AG04450 (cell line): Measurements from ENCODE around the gene MAPKBP1. TPM values are rescaled to one million over a fixed set of nuclear protein-coding genes. Genes with fewer than 3 reads are reported as not detected.
"Not testable (repeated sequence)": the region's sequence is repeated elsewhere in the genome, so short reads cannot be mapped to it uniquely, and the experiment has no call there.

Source experiments
- CTCF ChIA-PET: fragments of 300-600, 350-600 bp; formaldehyde crosslinking; extraction: SDS; loops from one replicate; lab custom pipeline; 2022; ENCODE audit warnings: antibody characterized with exemption, inconsistent platforms; lab: Charles Lee
- POLR2A ChIA-PET: fragments of 350-600 bp; formaldehyde crosslinking; extraction: SDS; loops from one replicate; lab custom pipeline; 2021; ENCODE audit warnings: antibody characterized with exemption, inconsistent platforms; lab: Yijun Ruan, JAX
- DNase-seq: peaks from one replicate; pipeline ENCODE4 v3.0.0-alpha.2; 2011; ENCODE audit warnings: low read depth, low spot score
- H3K27ac ChIP-seq: one replicate; pipeline ENCODE4 v1.5.1; 2012; ENCODE audit warnings: low read depth, low read length, control low read depth
- H3K27me3 ChIP-seq: one replicate; pipeline ENCODE4 v1.6.0; 2012; ENCODE audit warnings: low read length; ENCODE audit not compliant: control insufficient read depth, insufficient read depth
- H3K4me3 ChIP-seq: 2 replicates; pipeline ENCODE4 v1.5.1; 2011; ENCODE audit warnings: mild to moderate bottlenecking, low read depth, low read length, control low read depth
- H3K9me3 ChIP-seq: 2 replicates; pipeline ENCODE4 v1.5.1; 2012; ENCODE audit warnings: low read length; ENCODE audit not compliant: control insufficient read depth, insufficient read depth
- polyA minus RNA-seq: library from RNA; depleted of rRNA, polyadenylated mRNA; stranded (reverse); fragments of >200 nt; gene quantifications from 2 replicates; pipeline ENCODE4 v1.2.3, GENCODE V29; 2011; rRNA and poly(A)+ RNA removed
- polyA plus RNA-seq: library from polyadenylated mRNA; depleted of rRNA; stranded (reverse); fragments of >200 nt; gene quantifications from 2 replicates; pipeline ENCODE4 v1.2.3, GENCODE V29; 2011; rRNA removed
- TF ChIP-seq, protein P1 (sequence below): IDR thresholded peaks from 2 replicates; pipeline ENCODE4 v1.5.1; 2011; ENCODE audit warnings: low read depth, low read length, control low read depth, inconsistent platforms

The MAPKBP1 gene, protein sequence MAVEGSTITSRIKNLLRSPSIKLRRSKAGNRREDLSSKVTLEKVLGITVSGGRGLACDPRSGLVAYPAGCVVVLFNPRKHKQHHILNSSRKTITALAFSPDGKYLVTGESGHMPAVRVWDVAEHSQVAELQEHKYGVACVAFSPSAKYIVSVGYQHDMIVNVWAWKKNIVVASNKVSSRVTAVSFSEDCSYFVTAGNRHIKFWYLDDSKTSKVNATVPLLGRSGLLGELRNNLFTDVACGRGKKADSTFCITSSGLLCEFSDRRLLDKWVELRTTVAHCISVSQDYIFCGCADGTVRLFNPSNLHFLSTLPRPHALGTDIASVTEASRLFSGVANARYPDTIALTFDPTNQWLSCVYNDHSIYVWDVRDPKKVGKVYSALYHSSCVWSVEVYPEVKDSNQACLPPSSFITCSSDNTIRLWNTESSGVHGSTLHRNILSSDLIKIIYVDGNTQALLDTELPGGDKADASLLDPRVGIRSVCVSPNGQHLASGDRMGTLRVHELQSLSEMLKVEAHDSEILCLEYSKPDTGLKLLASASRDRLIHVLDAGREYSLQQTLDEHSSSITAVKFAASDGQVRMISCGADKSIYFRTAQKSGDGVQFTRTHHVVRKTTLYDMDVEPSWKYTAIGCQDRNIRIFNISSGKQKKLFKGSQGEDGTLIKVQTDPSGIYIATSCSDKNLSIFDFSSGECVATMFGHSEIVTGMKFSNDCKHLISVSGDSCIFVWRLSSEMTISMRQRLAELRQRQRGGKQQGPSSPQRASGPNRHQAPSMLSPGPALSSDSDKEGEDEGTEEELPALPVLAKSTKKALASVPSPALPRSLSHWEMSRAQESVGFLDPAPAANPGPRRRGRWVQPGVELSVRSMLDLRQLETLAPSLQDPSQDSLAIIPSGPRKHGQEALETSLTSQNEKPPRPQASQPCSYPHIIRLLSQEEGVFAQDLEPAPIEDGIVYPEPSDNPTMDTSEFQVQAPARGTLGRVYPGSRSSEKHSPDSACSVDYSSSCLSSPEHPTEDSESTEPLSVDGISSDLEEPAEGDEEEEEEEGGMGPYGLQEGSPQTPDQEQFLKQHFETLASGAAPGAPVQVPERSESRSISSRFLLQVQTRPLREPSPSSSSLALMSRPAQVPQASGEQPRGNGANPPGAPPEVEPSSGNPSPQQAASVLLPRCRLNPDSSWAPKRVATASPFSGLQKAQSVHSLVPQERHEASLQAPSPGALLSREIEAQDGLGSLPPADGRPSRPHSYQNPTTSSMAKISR (N-terminal part only)
- 6.1 and 10.3 TPM in 2 replicates for polyA plus RNA-seq
- polyA minus RNA-seq = 30.9 and 36.5 TPM in 2 replicates

DNA sequence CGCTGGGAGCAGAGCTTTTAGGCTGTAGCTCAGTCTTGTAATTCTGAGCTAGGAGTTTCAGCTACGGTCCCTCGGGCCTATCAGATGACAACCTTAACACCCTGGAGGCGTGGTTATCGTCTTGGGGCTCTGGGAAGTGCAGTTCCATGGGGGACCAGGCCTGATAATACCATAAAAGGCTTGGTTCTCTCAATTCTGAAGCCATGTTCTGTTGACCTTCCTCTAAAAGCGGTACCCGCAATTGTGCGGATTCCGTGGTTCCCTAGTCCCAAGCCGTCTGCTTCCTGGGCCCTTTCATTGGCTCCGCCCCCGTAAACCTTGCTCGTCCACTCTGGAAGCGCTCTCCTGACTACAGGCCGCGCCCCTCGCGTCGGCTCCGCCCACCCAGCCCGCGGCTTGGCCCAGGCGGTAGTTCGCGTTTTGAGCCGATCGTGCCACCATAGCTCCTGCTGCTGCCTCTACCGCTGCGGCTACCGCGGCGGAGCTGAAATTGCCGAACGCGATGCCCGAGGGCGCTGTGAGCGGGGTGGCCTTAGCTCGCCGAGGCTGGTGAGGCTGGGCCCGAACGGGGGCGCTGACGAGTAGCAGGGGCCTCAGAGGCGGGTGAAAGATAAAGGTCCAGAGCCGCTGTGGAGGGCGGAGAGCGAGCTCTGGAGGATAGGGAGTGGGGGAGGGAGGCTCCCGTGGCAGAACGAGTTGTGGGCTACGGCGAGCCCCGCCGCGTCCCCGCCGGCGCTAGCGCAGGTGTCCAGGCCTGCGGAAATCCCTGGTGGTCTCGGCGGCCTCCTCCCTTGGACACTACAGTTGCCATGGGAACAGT, at the start of gene MAPKBP1:
Gene MAPKBP1, plus strand, starts transcription at position 423 of the 820 bp plus-strand sequence. CDS start 792 bp downstream, outside the sequence.
- peak within 1 kb of the TSS; percentile 86 for H3K4me3 ChIP-seq
- H3K9me3 ChIP-seq = no peaks in the 10 kb centered on the region; the same call in 1 of the 2 replicates
- POLR2A ChIA-PET = interaction anchor here (0.5 to 1.8 kb wide), 9 partner anchors 27 to 819 kb away, joined by 3 to 9 read pairs (median 4); partner anchors contain the start of gene RPAP1
- TF ChIP-seq, protein P1, sequence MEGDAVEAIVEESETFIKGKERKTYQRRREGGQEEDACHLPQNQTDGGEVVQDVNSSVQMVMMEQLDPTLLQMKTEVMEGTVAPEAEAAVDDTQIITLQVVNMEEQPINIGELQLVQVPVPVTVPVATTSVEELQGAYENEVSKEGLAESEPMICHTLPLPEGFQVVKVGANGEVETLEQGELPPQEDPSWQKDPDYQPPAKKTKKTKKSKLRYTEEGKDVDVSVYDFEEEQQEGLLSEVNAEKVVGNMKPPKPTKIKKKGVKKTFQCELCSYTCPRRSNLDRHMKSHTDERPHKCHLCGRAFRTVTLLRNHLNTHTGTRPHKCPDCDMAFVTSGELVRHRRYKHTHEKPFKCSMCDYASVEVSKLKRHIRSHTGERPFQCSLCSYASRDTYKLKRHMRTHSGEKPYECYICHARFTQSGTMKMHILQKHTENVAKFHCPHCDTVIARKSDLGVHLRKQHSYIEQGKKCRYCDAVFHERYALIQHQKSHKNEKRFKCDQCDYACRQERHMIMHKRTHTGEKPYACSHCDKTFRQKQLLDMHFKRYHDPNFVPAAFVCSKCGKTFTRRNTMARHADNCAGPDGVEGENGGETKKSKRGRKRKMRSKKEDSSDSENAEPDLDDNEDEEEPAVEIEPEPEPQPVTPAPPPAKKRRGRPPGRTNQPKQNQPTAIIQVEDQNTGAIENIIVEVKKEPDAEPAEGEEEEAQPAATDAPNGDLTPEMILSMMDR = peak; percentile 79
- CTCF ChIA-PET = interaction anchor here (0.6 to 13.1 kb wide), 25 partner anchors 9 to 309 kb away, joined by 3 to 362 read pairs (median 4); partner anchors contain the start of gene JMJD7
- DNase-seq = peak; percentile 96
- H3K27ac ChIP-seq = peak within 1 kb of the TSS; percentile 49
- H3K27me3 ChIP-seq = no peaks in the 10 kb centered on the region

DNA sequence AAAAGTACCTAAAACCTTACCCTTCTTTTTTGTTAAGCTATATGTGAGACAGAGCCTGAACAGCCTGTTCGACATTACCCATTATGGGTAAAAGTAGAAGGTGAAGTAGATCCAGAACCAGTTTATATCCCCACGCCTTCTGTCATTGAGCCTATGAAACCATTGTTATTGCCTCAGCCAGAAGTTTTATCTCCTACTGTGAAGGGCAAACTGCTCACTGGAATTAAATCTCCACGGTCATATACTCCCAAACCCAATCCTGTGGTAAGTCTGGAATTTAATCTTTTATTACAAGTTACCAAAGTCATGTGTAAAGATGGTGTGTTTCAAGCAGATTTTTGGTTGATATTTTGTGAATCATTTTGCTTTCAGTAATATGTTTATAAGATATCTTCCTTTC, 47.1 kb upstream of the MAPKBP1 start:
- CTCF ChIA-PET = interaction anchor here (1.0 kb wide), 1 partner anchor 31 kb away, joined by 3 read pairs; no protein-coding TSS in a partner anchor
- TF ChIP-seq, protein P1 = no peak
- no peaks in the 10 kb centered on the region for H3K9me3 ChIP-seq
- H3K4me3 ChIP-seq = no peak overlapping the region
- POLR2A ChIA-PET = no interaction called here
- H3K27ac ChIP-seq = no peak overlapping the region
- no peaks in the 10 kb centered on the region for H3K27me3 ChIP-seq
- no peak for DNase-seq

DNA sequence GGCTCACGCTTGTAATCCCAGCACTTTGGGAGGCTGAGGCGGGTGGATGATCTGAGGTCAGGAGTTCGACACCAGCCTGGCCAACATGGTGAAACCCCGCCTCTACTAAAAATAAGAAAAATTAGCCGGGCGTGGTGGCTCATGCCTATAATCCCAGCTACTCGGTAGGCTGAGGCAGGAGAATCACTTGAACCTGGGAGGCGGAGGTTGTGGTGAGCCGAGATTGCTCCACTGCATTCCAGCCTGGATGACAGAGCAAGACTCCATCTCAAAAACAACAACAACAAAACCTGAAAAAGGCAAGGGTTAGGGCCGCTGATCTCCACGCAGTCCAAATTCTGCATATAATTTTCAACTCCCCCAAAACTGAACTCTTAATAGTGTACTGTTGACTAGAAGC, 46.2 kb upstream of the MAPKBP1 start:
- H3K4me3 ChIP-seq, H3K27ac ChIP-seq, H3K27me3 ChIP-seq, POLR2A ChIA-PET, DNase-seq, H3K9me3 ChIP-seq, CTCF ChIA-PET: not testable (repeated sequence)

DNA sequence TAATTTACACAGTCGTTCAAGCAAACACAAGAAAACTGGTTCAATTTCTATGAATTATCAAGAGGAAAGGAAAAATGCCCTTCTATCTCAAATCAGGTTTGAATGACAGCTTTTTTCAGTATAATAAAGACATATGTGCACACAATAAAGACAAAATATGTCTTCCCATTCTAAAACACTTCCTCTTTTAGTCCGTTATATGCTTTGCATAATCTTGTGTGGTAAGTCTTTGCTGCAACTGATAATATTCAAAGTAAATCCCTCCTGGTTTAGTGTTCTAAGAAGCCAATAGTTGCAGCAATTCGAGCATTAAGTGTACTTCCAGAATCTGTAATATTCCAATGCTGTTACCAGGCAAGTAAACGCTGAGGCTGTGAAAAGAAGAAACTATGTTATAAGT, 43.7 kb upstream of the MAPKBP1 start:
- ChIA-PET CTCF (no interaction called here), POLR2A (no interaction called here)
- Histone ChIP-seq H3K27ac (no peak overlapping the region), H3K27me3 (no peaks in the 10 kb centered on the region), H3K9me3 (no peaks in the 10 kb centered on the region), H3K4me3 (no peak overlapping the region)
- no peak for DNase-seq
- TF ChIP-seq, protein P1 = no peak
